GM23338 (cell line): Measurements from ENCODE around the gene UMODL1. TPM values are rescaled to one million over a fixed set of nuclear protein-coding genes. Genes with fewer than 3 reads are reported as not detected.
A peak's percentile ranks its signal among the peaks of the same experiment; 100 is the strongest.

ENCODE experiments used
- ATAC-seq: fragments of 200-7000 bp; cut with Tn5 transposase; 3 replicates; pipeline ENCODE4 v1.9.1; 2020
- DNase-seq: peaks from one replicate; pipeline ENCODE4 v3.0.0-alpha.2; 2015; ENCODE audit warnings: low spot score
- H2AFZ ChIP-seq: fragments of 200-600 bp; sonication (generic); 2 replicates; pipeline ENCODE4 v1.8.0; 2016; ENCODE audit warnings: antibody characterized with exemption, mild to moderate bottlenecking, moderate library complexity
- H3F3A ChIP-seq: fragments of 200-600 bp; sonication (generic); replicated peaks from 2 replicates; pipeline ENCODE4 v1.8.0; 2017; ENCODE audit warnings: antibody characterized with exemption, mixed run types, low read depth
- H3K27ac ChIP-seq: fragments of 200-600 bp; sonication (generic); 2 replicates; pipeline ENCODE4 v1.6.1; 2016; ENCODE audit warnings: low read depth
- H3K27me3 ChIP-seq: fragments of 200-600 bp; sonication (generic); 2 replicates; pipeline ENCODE4 v1.8.0; 2016; ENCODE audit warnings: mild to moderate bottlenecking, mixed run types, moderate library complexity; ENCODE audit not compliant: insufficient read depth
- H3K36me3 ChIP-seq: fragments of 200-600 bp; sonication (generic); 2 replicates; pipeline ENCODE4 v1.8.0; 2016; ENCODE audit warnings: mild to moderate bottlenecking; ENCODE audit not compliant: insufficient read depth
- H3K4me1 ChIP-seq: fragments of 200-600 bp; sonication (generic); 2 replicates; pipeline ENCODE4 v1.8.0; 2016; ENCODE audit warnings: mild to moderate bottlenecking, moderate library complexity; ENCODE audit not compliant: insufficient read depth
- H3K4me2 ChIP-seq: fragments of 200-600 bp; sonication (generic); 2 replicates; pipeline ENCODE4 v1.7.1; 2017; ENCODE audit warnings: mixed run types
- H3K4me3 ChIP-seq: fragments of 200-600 bp; sonication (generic); 2 replicates; pipeline ENCODE4 v1.6.1; 2016; ENCODE audit warnings: mixed run types
- H3K79me2 ChIP-seq: fragments of 200-600 bp; sonication (generic); replicated peaks from 2 replicates; pipeline ENCODE4 v1.8.0; 2017; ENCODE audit warnings: mild to moderate bottlenecking; ENCODE audit not compliant: insufficient read depth
- H3K9me2 ChIP-seq: fragments of 200-600 bp; sonication (generic); 2 replicates; pipeline ENCODE4 v1.8.0; 2017; ENCODE audit not compliant: insufficient read depth
- H4K20me1 ChIP-seq: fragments of 200-600 bp; sonication (generic); replicated peaks from 2 replicates; pipeline ENCODE4 v1.8.0; 2017; ENCODE audit warnings: mild to moderate bottlenecking; ENCODE audit not compliant: insufficient read depth
- H3K27ac Mint-ChIP-seq: 2 replicates; pipeline ENCODE4 v1.8.0; 2020; ENCODE audit warnings: inconsistent platforms, mild to moderate bottlenecking, moderate library complexity, mixed read lengths
- H3K27me3 Mint-ChIP-seq: 3 replicates; pipeline ENCODE4 v1.8.0; 2022; ENCODE audit warnings: low read depth, mild to moderate bottlenecking, moderate library complexity, mixed read lengths, inconsistent platforms; ENCODE audit not compliant: insufficient read depth, poor library complexity
- H3K36me3 Mint-ChIP-seq: 3 replicates; pipeline ENCODE4 v1.8.0; 2021; ENCODE audit warnings: low read depth, mild to moderate bottlenecking, inconsistent platforms, moderate library complexity, mixed read lengths
- H3K4me1 Mint-ChIP-seq: 3 replicates; pipeline ENCODE4 v1.8.0; 2020; ENCODE audit warnings: mild to moderate bottlenecking, inconsistent platforms, mixed read lengths
- H3K4me3 Mint-ChIP-seq: 3 replicates; pipeline ENCODE4 v1.8.0; 2021; ENCODE audit warnings: moderate library complexity, mild to moderate bottlenecking, inconsistent platforms, mixed read lengths
- H3K9me3 Mint-ChIP-seq: 3 replicates; pipeline ENCODE4 v1.8.0; 2020; ENCODE audit warnings: moderate library complexity, mild to moderate bottlenecking, inconsistent platforms, mixed read lengths
- CREB1 ChIP-seq: fragments of 250-450 bp; sonication (Bioruptor Pico); IDR thresholded peaks from 2 replicates; pipeline ENCODE4 v1.5.0; 2020; ENCODE audit warnings: low read depth, mild to moderate bottlenecking, moderate library complexity
- ETS1 ChIP-seq: IDR thresholded peaks from 2 replicates; pipeline ENCODE4 v1.6.1; 2016; ENCODE audit warnings: antibody characterized with exemption
- EZH2 ChIP-seq: fragments of 200-600 bp; sonication (generic); IDR thresholded peaks from one replicate; pipeline ENCODE4 v1.8.0; 2017; ENCODE audit warnings: antibody characterized with exemption, mild to moderate bottlenecking, low read depth; ENCODE audit not compliant: unreplicated experiment
- EZH2phosphoT487 ChIP-seq: fragments of 200-600 bp; sonication (generic); IDR thresholded peaks from one replicate; pipeline ENCODE4 v1.8.1; 2018; ENCODE audit warnings: antibody characterized with exemption; ENCODE audit not compliant: unreplicated experiment
- POLR2AphosphoS5 ChIP-seq: IDR thresholded peaks from 2 replicates; pipeline ENCODE4 v1.6.1; 2016; ENCODE audit warnings: antibody characterized with exemption, low read depth
- STAT1 ChIP-seq: IDR thresholded peaks from one replicate; pipeline ENCODE4 v1.6.1; 2016; ENCODE audit warnings: antibody characterized with exemption; ENCODE audit not compliant: unreplicated experiment
- ZNF114 ChIP-seq: fragments of 250-450 bp; sonication (Bioruptor Pico); IDR thresholded peaks from 2 replicates; pipeline ENCODE4 v1.5.0; 2020; ENCODE audit warnings: mild to moderate bottlenecking, moderate library complexity
- polyA plus RNA-seq: library from polyadenylated mRNA; unstranded; fragments of >200 nt; fragmentation: Nextera tagmentation; extraction: Ambion mirVana; gene quantifications from 2 replicates; pipeline ENCODE4 v1.2.1, GENCODE V29; 2016
- total RNA-seq: library from RNA; depleted of rRNA; stranded (reverse); fragments of >200 nt; shearing (Covaris generic); gene quantifications from 2 replicates; pipeline ENCODE4 v1.2.3, GENCODE V29; 2014
- TF ChIP-seq, protein P1 (sequence below): fragments of 250-450 bp; sonication (Bioruptor Pico); IDR thresholded peaks from 2 replicates; pipeline ENCODE4 v1.5.0; 2020; ENCODE audit warnings: mild to moderate bottlenecking, moderate library complexity
- TF ChIP-seq, protein P2 (sequence below), 2 experiments: fragments of 200-600 bp in 1 of 2; sonication (generic) in 1 of 2; conservative IDR thresholded peaks; 2 replicates each; pipeline versions ENCODE4 v1.5.1 to v1.6.1; 2016 to 2017; ENCODE audit warnings: antibody characterized with exemption in 2 of 2, low read depth in 2 of 2, mild to moderate bottlenecking in 2 of 2, moderate library complexity in 1 of 2

UMODL1 gene
- total and polyA plus RNA-seq, 2 experiments from 2014 or later, result not detected

DNA sequence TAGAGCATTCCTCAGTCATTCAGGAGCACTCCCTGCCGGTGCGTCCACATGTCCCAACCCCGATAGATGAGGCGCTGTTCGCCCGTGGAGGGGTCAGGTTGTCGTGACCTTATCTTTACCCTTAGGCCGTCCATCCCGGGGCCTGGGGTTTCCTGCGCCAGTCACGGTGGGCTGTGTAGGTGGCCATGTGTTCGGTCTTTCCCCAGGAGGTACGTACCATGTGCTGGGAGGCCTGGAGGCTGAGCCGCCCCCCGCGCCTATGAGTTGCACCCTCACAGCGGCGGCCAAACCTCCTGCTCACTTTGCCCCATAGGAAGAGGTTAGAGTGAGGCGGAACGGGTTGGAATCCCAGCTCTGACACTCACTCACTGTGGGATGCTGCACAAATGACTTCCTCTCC lies 35.3 kb downstream of the UMODL1 start:
- DNase-seq (no peak), ATAC-seq (no peak)
- Histone ChIP-seq H3K9me2 (no peaks in the 10 kb centered on the region), H3K27ac (no peak overlapping the region), H3K36me3 (no peaks in the 10 kb centered on the region), H4K20me1 (no peaks in the 10 kb centered on the region), H3K4me2 (no peak overlapping the region), H3K79me2 (no peaks in the 10 kb centered on the region), H3F3A (no peaks in the 10 kb centered on the region), H3K4me3 (no peak overlapping the region), H3K4me1 (no peaks in the 10 kb centered on the region), H3K27me3 (no peaks in the 10 kb centered on the region), H2AFZ (no peak overlapping the region)
- peaks cover 5% of the 10 kb centered on the region for H3K27me3 Mint-ChIP-seq
- H3K9me3 Mint-ChIP-seq, result no peaks in the 10 kb centered on the region
- H3K36me3 Mint-ChIP-seq, result no peaks in the 10 kb centered on the region; the same call in 2 of the 3 replicates
- no peak overlapping the region; the same call in 2 of the 3 replicates for H3K4me3 Mint-ChIP-seq
- H3K27ac Mint-ChIP-seq, result no peak overlapping the region
- peaks cover 8% of the 10 kb centered on the region for H3K4me1 Mint-ChIP-seq
- TF ChIP-seq EZH2 (no peak), ETS1 (no peak)

DNA sequence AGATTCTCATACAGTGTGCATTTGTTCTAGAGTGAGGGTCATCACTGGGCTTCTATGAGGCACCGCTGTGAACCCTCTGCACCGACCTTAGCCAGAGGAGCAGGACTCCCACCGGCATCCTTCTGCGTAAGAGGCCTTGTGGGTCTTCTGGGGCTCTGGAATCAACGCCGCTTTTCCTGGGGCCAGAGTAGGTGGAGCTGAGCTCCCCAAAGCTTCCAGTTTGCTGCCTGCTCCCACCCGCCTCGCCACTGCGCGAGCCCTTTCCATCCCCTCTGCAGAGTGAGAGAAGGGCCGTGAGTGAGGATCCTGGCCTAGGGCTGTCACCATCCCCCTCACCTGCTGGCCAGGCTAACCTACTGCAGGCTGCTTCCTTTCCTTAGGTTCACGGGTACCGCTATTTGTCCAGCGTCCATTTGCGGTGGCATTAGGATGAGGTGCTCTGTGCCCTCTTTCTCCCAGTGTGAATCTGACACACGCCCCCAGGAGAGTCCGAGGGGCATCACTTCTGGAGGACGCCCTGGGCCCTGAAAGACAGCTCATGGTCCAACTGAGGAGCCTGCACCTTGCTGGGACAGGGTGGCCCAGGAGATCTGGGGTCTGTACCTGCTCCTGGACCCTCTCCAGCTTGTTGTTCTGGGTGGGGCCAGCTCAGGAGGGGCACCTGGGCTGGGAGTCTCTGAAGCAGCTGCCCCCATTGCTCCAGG lies 36.2 kb downstream of the UMODL1 start:
- ATAC-seq (peak; percentile 83), DNase-seq (peak; percentile 58)
- no peaks in the 10 kb centered on the region for H4K20me1 ChIP-seq
- H3K27me3 ChIP-seq, result no peaks in the 10 kb centered on the region
- Mint-ChIP-seq H3K27ac (no peak overlapping the region), H3K9me3 (no peaks in the 10 kb centered on the region), H3K36me3 (no peaks in the 10 kb centered on the region; the same call in 2 of the 3 replicates), H3K4me1 (peaks cover 8% of the 10 kb centered on the region), H3K27me3 (peaks cover 5% of the 10 kb centered on the region), H3K4me3 (no peak overlapping the region)
- no peaks in the 10 kb centered on the region for H3K79me2 ChIP-seq
- no peak overlapping the region for H3K4me2 ChIP-seq
- no peaks in the 10 kb centered on the region for H3K4me1 ChIP-seq
- no peaks in the 10 kb centered on the region for H3K9me2 ChIP-seq
- H3K4me3 ChIP-seq, result no peak overlapping the region
- H3K36me3 ChIP-seq, result no peaks in the 10 kb centered on the region
- H3F3A ChIP-seq, result no peaks in the 10 kb centered on the region
- H2AFZ ChIP-seq, result peak overlapping the region; percentile 76; the same call in 1 of the 2 replicates
- no peak overlapping the region for H3K27ac ChIP-seq
- TF ChIP-seq ETS1 (no peak), EZH2phosphoT487 (no peak), ZNF114 (CRISPR knock-in tag) (no peak), STAT1 (no peak), EZH2 (no peak), POLR2AphosphoS5 (no peak), CREB1 (no peak)
- TF ChIP-seq, protein P1, sequence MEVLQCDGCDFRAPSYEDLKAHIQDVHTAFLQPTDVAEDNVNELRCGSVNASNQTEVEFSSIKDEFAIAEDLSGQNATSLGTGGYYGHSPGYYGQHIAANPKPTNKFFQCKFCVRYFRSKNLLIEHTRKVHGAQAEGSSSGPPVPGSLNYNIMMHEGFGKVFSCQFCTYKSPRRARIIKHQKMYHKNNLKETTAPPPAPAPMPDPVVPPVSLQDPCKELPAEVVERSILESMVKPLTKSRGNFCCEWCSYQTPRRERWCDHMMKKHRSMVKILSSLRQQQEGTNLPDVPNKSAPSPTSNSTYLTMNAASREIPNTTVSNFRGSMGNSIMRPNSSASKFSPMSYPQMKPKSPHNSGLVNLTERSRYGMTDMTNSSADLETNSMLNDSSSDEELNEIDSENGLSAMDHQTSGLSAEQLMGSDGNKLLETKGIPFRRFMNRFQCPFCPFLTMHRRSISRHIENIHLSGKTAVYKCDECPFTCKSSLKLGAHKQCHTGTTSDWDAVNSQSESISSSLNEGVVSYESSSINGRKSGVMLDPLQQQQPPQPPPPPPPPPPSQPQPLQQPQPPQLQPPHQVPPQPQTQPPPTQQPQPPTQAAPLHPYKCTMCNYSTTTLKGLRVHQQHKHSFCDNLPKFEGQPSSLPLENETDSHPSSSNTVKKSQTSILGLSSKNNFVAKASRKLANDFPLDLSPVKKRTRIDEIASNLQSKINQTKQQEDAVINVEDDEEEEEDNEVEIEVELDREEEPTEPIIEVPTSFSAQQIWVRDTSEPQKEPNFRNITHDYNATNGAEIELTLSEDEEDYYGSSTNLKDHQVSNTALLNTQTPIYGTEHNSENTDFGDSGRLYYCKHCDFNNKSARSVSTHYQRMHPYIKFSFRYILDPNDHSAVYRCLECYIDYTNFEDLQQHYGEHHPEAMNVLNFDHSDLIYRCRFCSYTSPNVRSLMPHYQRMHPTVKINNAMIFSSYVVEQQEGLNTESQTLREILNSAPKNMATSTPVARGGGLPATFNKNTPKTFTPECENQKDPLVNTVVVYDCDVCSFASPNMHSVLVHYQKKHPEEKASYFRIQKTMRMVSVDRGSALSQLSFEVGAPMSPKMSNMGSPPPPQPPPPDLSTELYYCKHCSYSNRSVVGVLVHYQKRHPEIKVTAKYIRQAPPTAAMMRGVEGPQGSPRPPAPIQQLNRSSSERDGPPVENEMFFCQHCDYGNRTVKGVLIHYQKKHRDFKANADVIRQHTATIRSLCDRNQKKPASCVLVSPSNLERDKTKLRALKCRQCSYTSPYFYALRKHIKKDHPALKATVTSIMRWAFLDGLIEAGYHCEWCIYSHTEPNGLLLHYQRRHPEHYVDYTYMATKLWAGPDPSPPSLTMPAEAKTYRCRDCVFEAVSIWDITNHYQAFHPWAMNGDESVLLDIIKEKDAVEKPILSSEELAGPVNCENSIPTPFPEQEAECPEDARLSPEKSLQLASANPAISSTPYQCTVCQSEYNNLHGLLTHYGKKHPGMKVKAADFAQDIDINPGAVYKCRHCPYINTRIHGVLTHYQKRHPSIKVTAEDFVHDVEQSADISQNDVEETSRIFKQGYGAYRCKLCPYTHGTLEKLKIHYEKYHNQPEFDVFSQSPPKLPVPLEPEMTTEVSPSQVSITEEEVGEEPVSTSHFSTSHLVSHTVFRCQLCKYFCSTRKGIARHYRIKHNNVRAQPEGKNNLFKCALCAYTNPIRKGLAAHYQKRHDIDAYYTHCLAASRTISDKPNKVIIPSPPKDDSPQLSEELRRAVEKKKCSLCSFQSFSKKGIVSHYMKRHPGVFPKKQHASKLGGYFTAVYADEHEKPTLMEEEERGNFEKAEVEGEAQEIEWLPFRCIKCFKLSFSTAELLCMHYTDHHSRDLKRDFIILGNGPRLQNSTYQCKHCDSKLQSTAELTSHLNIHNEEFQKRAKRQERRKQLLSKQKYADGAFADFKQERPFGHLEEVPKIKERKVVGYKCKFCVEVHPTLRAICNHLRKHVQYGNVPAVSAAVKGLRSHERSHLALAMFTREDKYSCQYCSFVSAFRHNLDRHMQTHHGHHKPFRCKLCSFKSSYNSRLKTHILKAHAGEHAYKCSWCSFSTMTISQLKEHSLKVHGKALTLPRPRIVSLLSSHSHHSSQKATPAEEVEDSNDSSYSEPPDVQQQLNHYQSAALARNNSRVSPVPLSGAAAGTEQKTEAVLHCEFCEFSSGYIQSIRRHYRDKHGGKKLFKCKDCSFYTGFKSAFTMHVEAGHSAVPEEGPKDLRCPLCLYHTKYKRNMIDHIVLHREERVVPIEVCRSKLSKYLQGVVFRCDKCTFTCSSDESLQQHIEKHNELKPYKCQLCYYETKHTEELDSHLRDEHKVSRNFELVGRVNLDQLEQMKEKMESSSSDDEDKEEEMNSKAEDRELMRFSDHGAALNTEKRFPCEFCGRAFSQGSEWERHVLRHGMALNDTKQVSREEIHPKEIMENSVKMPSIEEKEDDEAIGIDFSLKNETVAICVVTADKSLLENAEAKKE (CRISPR knock-in tag), result no peak
- TF ChIP-seq, protein P2, sequence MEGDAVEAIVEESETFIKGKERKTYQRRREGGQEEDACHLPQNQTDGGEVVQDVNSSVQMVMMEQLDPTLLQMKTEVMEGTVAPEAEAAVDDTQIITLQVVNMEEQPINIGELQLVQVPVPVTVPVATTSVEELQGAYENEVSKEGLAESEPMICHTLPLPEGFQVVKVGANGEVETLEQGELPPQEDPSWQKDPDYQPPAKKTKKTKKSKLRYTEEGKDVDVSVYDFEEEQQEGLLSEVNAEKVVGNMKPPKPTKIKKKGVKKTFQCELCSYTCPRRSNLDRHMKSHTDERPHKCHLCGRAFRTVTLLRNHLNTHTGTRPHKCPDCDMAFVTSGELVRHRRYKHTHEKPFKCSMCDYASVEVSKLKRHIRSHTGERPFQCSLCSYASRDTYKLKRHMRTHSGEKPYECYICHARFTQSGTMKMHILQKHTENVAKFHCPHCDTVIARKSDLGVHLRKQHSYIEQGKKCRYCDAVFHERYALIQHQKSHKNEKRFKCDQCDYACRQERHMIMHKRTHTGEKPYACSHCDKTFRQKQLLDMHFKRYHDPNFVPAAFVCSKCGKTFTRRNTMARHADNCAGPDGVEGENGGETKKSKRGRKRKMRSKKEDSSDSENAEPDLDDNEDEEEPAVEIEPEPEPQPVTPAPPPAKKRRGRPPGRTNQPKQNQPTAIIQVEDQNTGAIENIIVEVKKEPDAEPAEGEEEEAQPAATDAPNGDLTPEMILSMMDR (conservative IDR thresholded peaks at IDR 0.05; ENCODE audit: low read depth in 2 of 2), result no peak
